Measurements from ENCODE around the gene RNF10. TPM values are rescaled to one million over a fixed set of nuclear protein-coding genes. Genes with fewer than 3 reads are reported as not detected.
A peak's percentile ranks its signal among the peaks of the same experiment; 100 is the strongest.
"Not testable (repeated sequence)": the region's sequence is repeated elsewhere in the genome, so short reads cannot be mapped to it uniquely, and the experiment has no call there.

The RNF10 gene
- total RNA-seq, 1 experiment from 2014 or later = 46.2 TPM

- DNase-seq (ENCODE audit: low spot score) = peak; percentile 76
Observed at GRCh38 chr12:120528861-120529525, 5.2 kb upstream of the RNF10 start, which contains the start of gene COQ5. Gene COQ5, minus strand, starts transcription at chr12:120529158. Its CDS starts 17 bp downstream, at chr12:120529141.

- peak; percentile 32 for DNase-seq (ENCODE audit: low spot score)
Observed at GRCh38 chr12:120529641-120530417, 4.3 kb upstream of the RNF10 start.

- not testable (repeated sequence) for DNase-seq (ENCODE audit: low spot score)
Observed at GRCh38 chr12:120530418-120530761, 3.8 kb upstream of the RNF10 start.

- no peak for DNase-seq (ENCODE audit: low spot score)
Observed at GRCh38 chr12:120532701-120533238, 1.4 kb upstream of the RNF10 start.

- DNase-seq (ENCODE audit: low spot score) = peak; percentile 70
Observed at GRCh38 chr12:120534703-120535655, 823 bp downstream of the RNF10 start.

- DNase-seq (ENCODE audit: low spot score) = no peak
Observed at GRCh38 chr12:120536064-120536791, 2.1 kb downstream of the RNF10 start.

- no peak for DNase-seq (ENCODE audit: low spot score)
Observed at GRCh38 chr12:120537856-120538220, 3.7 kb downstream of the RNF10 start.

- peak; percentile 77 for DNase-seq (ENCODE audit: low spot score)
Observed at GRCh38 chr12:120538281-120539156, 4.4 kb downstream of the RNF10 start.

- no peak for DNase-seq (ENCODE audit: low spot score)
Observed at GRCh38 chr12:120539303-120539702, 5.1 kb downstream of the RNF10 start.

- DNase-seq (ENCODE audit: low spot score) = no peak
Observed at GRCh38 chr12:120540445-120540844, 6.3 kb downstream of the RNF10 start.

GRCh38 chr12:120542166-120542565 is 8.0 kb downstream of the RNF10 start:
- no peak for DNase-seq (ENCODE audit: low spot score)

GRCh38 chr12:120544691-120545090 is 10.5 kb downstream of the RNF10 start:
- no peak for DNase-seq (ENCODE audit: low spot score)

- DNase-seq (ENCODE audit: low spot score) = no peak
Observed at GRCh38 chr12:120546050-120546386, 11.9 kb downstream of the RNF10 start.

- no peak for DNase-seq (ENCODE audit: low spot score)
Observed at GRCh38 chr12:120554678-120555077, 20.5 kb downstream of the RNF10 start.

GRCh38 chr12:120557589-120557988 is 23.4 kb downstream of the RNF10 start:
- no peak for DNase-seq (ENCODE audit: low spot score)

GRCh38 chr12:120562906-120563305 is 28.8 kb downstream of the RNF10 start:
- no peak for DNase-seq (ENCODE audit: low spot score)

- DNase-seq (ENCODE audit: low spot score) = no peak
Observed at GRCh38 chr12:120563495-120563894, 29.3 kb downstream of the RNF10 start.

GRCh38 chr12:120571299-120571698 is 37.1 kb downstream of the RNF10 start:
- DNase-seq (ENCODE audit: low spot score) = no peak

- DNase-seq (ENCODE audit: low spot score) = no peak
Observed at GRCh38 chr12:120573560-120573959, 39.4 kb downstream of the RNF10 start.

- DNase-seq (ENCODE audit: low spot score) = no peak
Observed at GRCh38 chr12:120574106-120574505, 40.0 kb downstream of the RNF10 start.

All from A172 (cell line).